Activated CD8-positive, alpha-beta T cell treated with anti-CD3 and anti-CD28 coated beads for 36 hours (primary cell): ENCODE data around the gene MCRIP2. TPM values are rescaled to one million over a fixed set of nuclear protein-coding genes. Genes with fewer than 3 reads are reported as not detected.

Source experiments
- ATAC-seq: fragments of 200-7000 bp; cut with Tn5 transposase; one replicate; pipeline ENCODE4 v1.10.0; 2021; ENCODE audit warnings: mild to moderate bottlenecking, moderate library complexity
- CTCF ChIA-PET: fragments of 350-600 bp; sonication (Branson Sonifier 250); formaldehyde crosslinking; loops from one replicate; lab custom pipeline; 2021; ENCODE audit warnings: antibody characterized with exemption; lab: Charles Lee
- POLR2A ChIA-PET: fragments of 350-600 bp; sonication (Branson Sonifier 250); formaldehyde crosslinking; loops from one replicate; lab custom pipeline; 2021; ENCODE audit warnings: antibody characterized with exemption; lab: Charles Lee
- DNase-seq: peaks from one replicate; pipeline ENCODE4 v3.0.0-alpha.2; 2020
- H3K27ac Mint-ChIP-seq: one replicate; pipeline ENCODE4 v1.8.0; 2021; ENCODE audit warnings: mild to moderate bottlenecking, mixed read lengths
- H3K27me3 Mint-ChIP-seq: one replicate; pipeline ENCODE4 v1.8.0; 2021; ENCODE audit warnings: mixed read lengths
- H3K36me3 Mint-ChIP-seq: one replicate; pipeline ENCODE4 v1.8.0; 2021; ENCODE audit warnings: low read depth, mixed read lengths
- H3K4me1 Mint-ChIP-seq: one replicate; pipeline ENCODE4 v1.8.0; 2021; ENCODE audit warnings: low read depth, mixed read lengths
- H3K4me3 Mint-ChIP-seq: one replicate; pipeline ENCODE4 v1.8.0; 2021; ENCODE audit warnings: mild to moderate bottlenecking, moderate library complexity, mixed read lengths
- H3K9me3 Mint-ChIP-seq: one replicate; pipeline ENCODE4 v1.8.0; 2021; ENCODE audit warnings: mixed read lengths
- CTCF ChIP-seq: fragments of 200-600 bp; IDR thresholded peaks from one replicate; pipeline ENCODE4 v1.8.0; 2022; ENCODE audit warnings: antibody characterized with exemption, mild to moderate bottlenecking
- intact Hi-C: fragments of 100-400 bp; cut with micrococcal nuclease; formaldehyde crosslinking; loops from one replicate; pipeline ENCODE4 v1.10.0; 2022
- total RNA-seq, 2 experiments: library from RNA; stranded (reverse); gene quantifications; one replicate each; pipeline ENCODE4 v1.2.3, GENCODE V29; 2021

Gene MCRIP2
- total RNA-seq, 2 experiments from 2014 or later, result 60.7 to 62.7 TPM

- no peak for TF ChIP-seq CTCF
- Mint-ChIP-seq H3K4me3 (no peak overlapping the region), H3K9me3 (no peaks in the 10 kb centered on the region), H3K27ac (no peak overlapping the region), H3K27me3 (no peaks in the 10 kb centered on the region), H3K4me1 (peaks cover 7% of the 10 kb centered on the region), H3K36me3 (peaks cover 10% of the 10 kb centered on the region)
- ATAC-seq, result no peak
- no peak for DNase-seq
- ChIA-PET CTCF (interaction anchor here (1.2 kb wide), 1 partner anchor 58 kb away, joined by 3 read pairs; no protein-coding TSS in a partner anchor), POLR2A (interaction anchor here (0.7 to 4.6 kb wide), 6 partner anchors 13 to 66 kb away, joined by 3 to 28 read pairs (median 4); partner anchors contain the start of genes JMJD8, METTL26, RHBDL1 and WDR90)
- intact Hi-C loops, result loop anchor here (10.0 kb wide), 1 partner anchor 77 kb away; no protein-coding TSS in a partner anchor
Measured at GRCh38 chr16:662095-662494, 20.5 kb downstream of the MCRIP2 start.

DNA sequence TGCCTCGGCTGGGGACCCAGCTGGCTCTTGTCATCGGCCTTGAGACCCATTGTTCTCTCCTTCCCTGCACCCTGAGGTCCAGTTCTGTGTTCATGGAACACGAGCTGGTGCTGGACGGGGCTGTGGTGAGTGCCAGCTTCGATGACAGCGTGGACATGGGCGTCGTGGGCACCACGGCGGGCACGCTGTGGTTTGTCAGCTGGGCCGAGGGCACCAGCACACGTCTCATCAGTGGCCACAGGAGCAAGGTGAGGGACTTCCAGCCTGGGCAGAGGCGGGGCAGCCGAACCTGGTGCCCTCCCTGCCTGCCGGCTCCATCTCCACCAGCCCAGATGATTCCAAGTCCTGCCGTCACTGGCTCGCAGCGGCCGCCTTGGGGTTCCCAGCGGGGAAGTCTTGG lies 21.0 kb downstream of the MCRIP2 start:
- H3K27me3 Mint-ChIP-seq, result no peaks in the 10 kb centered on the region
- H3K27ac Mint-ChIP-seq, result no peak overlapping the region
- H3K36me3 Mint-ChIP-seq, result peaks cover 10% of the 10 kb centered on the region
- H3K9me3 Mint-ChIP-seq, result no peaks in the 10 kb centered on the region
- peaks cover 11% of the 10 kb centered on the region for H3K4me1 Mint-ChIP-seq
- no peak for DNase-seq
- ATAC-seq, result no peak
- POLR2A ChIA-PET, result interaction anchor here (0.8 to 4.6 kb wide), 5 partner anchors 13 to 26 kb away, joined by 3 to 28 read pairs (median 4); partner anchors contain the start of genes JMJD8, METTL26, RHBDL1 and WDR90
- CTCF ChIA-PET, result interaction anchor here (1.2 kb wide), 1 partner anchor 58 kb away, joined by 3 read pairs; no protein-coding TSS in a partner anchor
- intact Hi-C loops, result loop anchor here (10.0 kb wide), 1 partner anchor 78 kb away; no protein-coding TSS in a partner anchor
- TF ChIP-seq CTCF, result no peak
- H3K4me3 Mint-ChIP-seq, result no peak overlapping the region

GRCh38 chr16:666572-666971 lies 24.9 kb downstream of the MCRIP2 start:
- peaks cover 12% of the 10 kb centered on the region for H3K36me3 Mint-ChIP-seq
- no peak overlapping the region for H3K27ac Mint-ChIP-seq
- ChIA-PET POLR2A (interaction anchor here (0.6 to 1.2 kb wide), 3 partner anchors 9 to 12 kb away, joined by 3 read pairs; partner anchors contain the start of gene RHBDL1), CTCF (interaction anchor here (1.1 to 2.7 kb wide), 4 partner anchors 9 to 54 kb away, joined by 3 to 9 read pairs (median 3); partner anchors contain the start of genes METRN and RHBDL1)
- H3K9me3 Mint-ChIP-seq, result no peaks in the 10 kb centered on the region
- intact Hi-C loops, result loop anchor here (10.0 kb wide), 1 partner anchor 82 kb away; no protein-coding TSS in a partner anchor
- H3K4me1 Mint-ChIP-seq, result peaks cover 9% of the 10 kb centered on the region
- ATAC-seq (no peak), DNase-seq (no peak)
- TF ChIP-seq CTCF, result no peak
- H3K4me3 Mint-ChIP-seq, result no peak overlapping the region
- no peaks in the 10 kb centered on the region for H3K27me3 Mint-ChIP-seq

DNA sequence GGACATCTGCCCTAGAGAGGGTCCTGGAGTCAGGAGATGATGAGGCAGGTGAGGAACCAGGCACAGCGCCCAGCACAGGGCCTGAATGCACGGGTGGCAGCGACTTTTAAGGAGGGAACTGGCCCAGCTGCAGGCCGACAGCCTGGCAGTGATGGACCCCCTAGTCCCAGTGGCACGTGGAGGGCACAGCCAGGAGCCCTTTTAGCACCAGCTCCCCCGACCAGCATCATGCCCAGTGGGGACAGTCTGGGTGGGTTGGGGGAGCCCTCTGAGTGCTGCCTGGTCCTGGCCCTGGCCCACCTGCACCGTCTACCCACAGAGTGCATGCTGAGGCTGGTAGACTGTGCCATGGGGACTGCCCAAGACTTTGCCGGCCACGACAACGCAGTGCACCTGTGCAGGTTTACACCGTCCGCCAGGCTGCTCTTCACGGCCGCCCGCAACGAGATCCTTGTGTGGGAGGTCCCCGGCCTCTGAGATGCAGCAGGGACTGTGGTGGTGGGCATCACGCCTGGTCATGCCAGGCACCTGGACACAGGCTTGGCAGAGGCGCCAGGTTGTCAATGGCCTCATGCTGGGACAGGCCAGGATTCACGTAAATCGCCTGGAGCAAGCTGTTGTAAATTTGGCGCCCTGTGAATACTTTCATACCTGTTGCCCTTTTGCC lies 25.6 kb downstream of the MCRIP2 start:
- CTCF ChIA-PET, result interaction anchor here (0.8 to 2.7 kb wide), 10 partner anchors 8 to 53 kb away, joined by 3 to 9 read pairs (median 3); partner anchors contain the start of genes METRN, RHBDL1 and WDR90
- H3K4me1 Mint-ChIP-seq, result peaks cover 9% of the 10 kb centered on the region
- TF ChIP-seq CTCF, result no peak
- peak overlapping the region; percentile 84 for H3K27ac Mint-ChIP-seq
- no peaks in the 10 kb centered on the region for H3K27me3 Mint-ChIP-seq
- peaks cover 12% of the 10 kb centered on the region for H3K36me3 Mint-ChIP-seq
- POLR2A ChIA-PET, result interaction anchor here (0.5 to 2.7 kb wide), 9 partner anchors 9 to 54 kb away, joined by 3 to 11 read pairs (median 3); partner anchors contain the start of genes RHBDL1, STUB1 and WDR90
- DNase-seq, result no peak
- H3K4me3 Mint-ChIP-seq, result peak overlapping the region; percentile 75
- no peaks in the 10 kb centered on the region for H3K9me3 Mint-ChIP-seq
- ATAC-seq, result no peak
- intact Hi-C loops, result loop anchor here (10.0 kb wide), 1 partner anchor 82 kb away; no protein-coding TSS in a partner anchor
